ENCODE measurements around the gene UMAD1.

The UMAD1 gene

GRCh38 chr7:7884855-7885254 is 244.3 kb downstream of the UMAD1 start:
- no peaks in the 10 kb centered on the region for H3K36me3 ChIP-seq (ENCODE audit: insufficient read depth, low read length)
- no peak overlapping the region for H3K4me2 ChIP-seq (ENCODE audit: low read depth, low read length, poor library complexity, severe bottlenecking)
- H2AFZ ChIP-seq (ENCODE audit: low read length): no peak overlapping the region

GRCh38 chr7:7889791-7890568 is 249.4 kb downstream of the UMAD1 start:
- H3K4me3 ChIP-seq (ENCODE audit: low read length, poor library complexity, severe bottlenecking): no peak overlapping the region
- no peaks in the 10 kb centered on the region for H3K4me1 ChIP-seq (ENCODE audit: insufficient read depth, low read length, poor library complexity, severe bottlenecking)
- no peak overlapping the region for H2AFZ ChIP-seq (ENCODE audit: low read length)
- H3K4me2 ChIP-seq (ENCODE audit: low read depth, low read length, poor library complexity, severe bottlenecking): no peak overlapping the region
- no peaks in the 10 kb centered on the region; the same call in 1 of the 2 replicates for H3K79me2 ChIP-seq (ENCODE audit: insufficient read depth, low read length)
- H4K20me1 ChIP-seq (ENCODE audit: insufficient read depth, low read length, poor library complexity, severe bottlenecking): no peaks in the 10 kb centered on the region
- H3K36me3 ChIP-seq (ENCODE audit: insufficient read depth, low read length): no peaks in the 10 kb centered on the region
- no peaks in the 10 kb centered on the region for H3K9me2 ChIP-seq (replicated peaks; ENCODE audit: low read depth, low read length)
- H3F3A ChIP-seq (ENCODE audit: low read depth): no peaks in the 10 kb centered on the region
- TF ChIP-seq EZH2phosphoT487 (IDR thresholded peaks at IDR 0.05; ENCODE audit: borderline replicate concordance) (no peak), CTCF (conservative IDR thresholded peaks at IDR 0.05; ENCODE audit: low read length) (peak; percentile 45)
- H3K9ac ChIP-seq (ENCODE audit: low read depth, low read length, poor library complexity, severe bottlenecking): no peak overlapping the region
- H3K9me3 ChIP-seq (ENCODE audit: insufficient read depth, low read depth, low read length): no peaks in the 10 kb centered on the region
- H3K27me3 ChIP-seq (ENCODE audit: insufficient read depth, low read length, poor library complexity, severe bottlenecking): no peaks in the 10 kb centered on the region

More at GRCh38 chr7:7884855-7885254, 244.3 kb downstream of the UMAD1 start:
- Histone ChIP-seq H3K4me3 (ENCODE audit: low read length, poor library complexity, severe bottlenecking) (no peak overlapping the region), H3K27me3 (ENCODE audit: insufficient read depth, low read length, poor library complexity, severe bottlenecking) (no peaks in the 10 kb centered on the region), H3K4me1 (ENCODE audit: insufficient read depth, low read length, poor library complexity, severe bottlenecking) (no peaks in the 10 kb centered on the region), H3F3A (ENCODE audit: low read depth) (no peaks in the 10 kb centered on the region), H4K20me1 (ENCODE audit: insufficient read depth, low read length, poor library complexity, severe bottlenecking) (no peaks in the 10 kb centered on the region), H3K9ac (ENCODE audit: low read depth, low read length, poor library complexity, severe bottlenecking) (no peak overlapping the region), H3K9me2 (replicated peaks; ENCODE audit: low read depth, low read length) (no peaks in the 10 kb centered on the region), H3K79me2 (ENCODE audit: insufficient read depth, low read length) (no peaks in the 10 kb centered on the region; the same call in 1 of the 2 replicates), H3K9me3 (ENCODE audit: insufficient read depth, low read depth, low read length) (no peaks in the 10 kb centered on the region)
- TF ChIP-seq CTCF (conservative IDR thresholded peaks at IDR 0.05; ENCODE audit: low read length) (no peak), EZH2phosphoT487 (IDR thresholded peaks at IDR 0.05; ENCODE audit: borderline replicate concordance) (no peak)

- Histone ChIP-seq H2AFZ (ENCODE audit: low read length) (no peak overlapping the region), H3F3A (ENCODE audit: low read depth) (no peaks in the 10 kb centered on the region), H3K79me2 (ENCODE audit: insufficient read depth, low read length) (no peaks in the 10 kb centered on the region), H3K36me3 (ENCODE audit: insufficient read depth, low read length) (no peaks in the 10 kb centered on the region), H3K9ac (ENCODE audit: low read depth, low read length, poor library complexity, severe bottlenecking) (no peak overlapping the region), H3K9me3 (ENCODE audit: insufficient read depth, low read depth, low read length) (no peaks in the 10 kb centered on the region), H3K4me1 (ENCODE audit: insufficient read depth, low read length, poor library complexity, severe bottlenecking) (no peaks in the 10 kb centered on the region), H3K27me3 (ENCODE audit: insufficient read depth, low read length, poor library complexity, severe bottlenecking) (no peaks in the 10 kb centered on the region), H4K20me1 (ENCODE audit: insufficient read depth, low read length, poor library complexity, severe bottlenecking) (no peaks in the 10 kb centered on the region), H3K4me3 (ENCODE audit: low read length, poor library complexity, severe bottlenecking) (no peak overlapping the region), H3K4me2 (ENCODE audit: low read depth, low read length, poor library complexity, severe bottlenecking) (no peak overlapping the region), H3K9me2 (replicated peaks; ENCODE audit: low read depth, low read length) (no peaks in the 10 kb centered on the region)
- TF ChIP-seq CTCF (conservative IDR thresholded peaks at IDR 0.05; ENCODE audit: low read length) (no peak), EZH2phosphoT487 (IDR thresholded peaks at IDR 0.05; ENCODE audit: borderline replicate concordance) (no peak)
Measured at GRCh38 chr7:7895004-7895650, 254.6 kb downstream of the UMAD1 start.
